Immature natural killer cell (primary cell): ENCODE results near the gene SLC50A1. TPM values are rescaled to one million over a fixed set of nuclear protein-coding genes. Genes with fewer than 3 reads are reported as not detected.

Experiments
- DNase-seq, 3 donors: peaks; one replicate each; pipeline ENCODE4 v3.0.0; 2022; ENCODE audit warnings: mixed read lengths in 1 of 3
- H3K27ac Mint-ChIP-seq, 6 donors: one replicate each; pipeline ENCODE4 v1.8.0; 2020; ENCODE audit warnings: mixed read lengths in 6 of 6, mild to moderate bottlenecking in 5 of 6, inconsistent platforms in 4 of 6, moderate library complexity in 3 of 6
- H3K27me3 Mint-ChIP-seq, 3 donors: one replicate each; pipeline ENCODE4 v1.8.0; 2020 to 2021; ENCODE audit warnings: low read depth in 3 of 3, mild to moderate bottlenecking in 3 of 3, mixed read lengths in 3 of 3, moderate library complexity in 3 of 3, inconsistent platforms in 1 of 3
- H3K36me3 Mint-ChIP-seq, 3 donors: one replicate each; pipeline ENCODE4 v1.8.0; 2020; ENCODE audit warnings: mixed read lengths in 3 of 3, inconsistent platforms in 2 of 3, mild to moderate bottlenecking in 2 of 3
- H3K4me1 Mint-ChIP-seq, 2 donors: one replicate each; pipeline ENCODE4 v1.8.0; 2020; ENCODE audit warnings: inconsistent platforms in 2 of 2, mild to moderate bottlenecking in 2 of 2, mixed read lengths in 2 of 2, moderate library complexity in 1 of 2
- H3K4me3 Mint-ChIP-seq, 5 donors: one replicate each; pipeline ENCODE4 v1.8.0; 2020; ENCODE audit warnings: mild to moderate bottlenecking in 5 of 5, mixed read lengths in 5 of 5, inconsistent platforms in 3 of 5, moderate library complexity in 3 of 5
- H3K9me3 Mint-ChIP-seq, 6 donors: one replicate each; pipeline ENCODE4 v1.8.0; 2020; ENCODE audit warnings: mild to moderate bottlenecking in 6 of 6, mixed read lengths in 6 of 6, inconsistent platforms in 4 of 6, moderate library complexity in 3 of 6
- polyA plus RNA-seq, 3 donors: library from polyadenylated mRNA; unstranded; fragments of 300-500 nt; fragmentation: Illumina TruSeq; gene quantifications; one replicate each; pipeline ENCODE4 v1.2.3, GENCODE V29; 2021

The SLC50A1 gene
- polyA plus RNA-seq, 3 donors from 2014 or later, result 59.5 to 120 (median 93.0) TPM

GRCh38 chr1:155172732-155173477, 37.3 kb downstream of the SLC50A1 start, which contains the start of gene KRTCAP2:
Gene KRTCAP2 (minus strand): TSS chr1:155173304. CDS start chr1:155173224, 80 bp downstream.
- DNase-seq, result peak; percentile 93 to 94 (median 93)
- peak within 1 kb of the TSS; percentile 96 to 100 (median 99) for H3K4me3 Mint-ChIP-seq
- H3K9me3 Mint-ChIP-seq, result no peaks in the 10 kb centered on the region
- peaks cover 5 to 20% (median 17%) of the 10 kb centered on the region in 3 donors for H3K27me3 Mint-ChIP-seq
- H3K4me1 Mint-ChIP-seq, result peaks cover 44 to 54% of the 10 kb centered on the region in 2 donors
- H3K36me3 Mint-ChIP-seq, result peaks cover 8 to 9% (median 9%) of the 10 kb centered on the region in 3 donors
- H3K27ac Mint-ChIP-seq, result peak within 1 kb of the TSS; percentile 97 to 99 (median 98)

GRCh38 chr1:155173478-155174323, 38.0 kb downstream of the SLC50A1 start, which contains the start of gene TRIM46:
Gene TRIM46 (plus strand): TSS chr1:155173849. CDS start chr1:155173967, 118 bp downstream.
- Mint-ChIP-seq H3K4me3 (peak within 1 kb of the TSS; percentile 96 to 100 (median 99)), H3K27ac (peak within 1 kb of the TSS; percentile 97 to 99 (median 98)), H3K4me1 (peaks cover 43 to 53% of the 10 kb centered on the region in 2 donors), H3K27me3 (peaks cover 5 to 19% (median 17%) of the 10 kb centered on the region in 3 donors), H3K36me3 (peaks cover 8 to 9% (median 9%) of the 10 kb centered on the region in 3 donors), H3K9me3 (no peaks in the 10 kb centered on the region)
- DNase-seq, result peak in 1 of 3 donors; percentile 45

- H3K36me3 Mint-ChIP-seq, result peaks cover under 1 to 2% (median under 1%) of the 10 kb centered on the region in 3 donors
- peaks cover 5 to 18% (median 17%) of the 10 kb centered on the region in 3 donors for H3K27me3 Mint-ChIP-seq
- peak overlapping the region; percentile 96 to 100 (median 99) for H3K4me3 Mint-ChIP-seq
- DNase-seq, result peak in 2 of 3 donors; percentile 23 to 29
- peak overlapping the region in 5 of 6 donors; percentile 48 to 97 (median 64) for H3K27ac Mint-ChIP-seq
- no peaks in the 10 kb centered on the region for H3K9me3 Mint-ChIP-seq
- H3K4me1 Mint-ChIP-seq, result peaks cover 43 to 46% of the 10 kb centered on the region in 2 donors
Observed at GRCh38 chr1:155174324-155175280, 39.0 kb downstream of the SLC50A1 start.

GRCh38 chr1:155175281-155175926, 39.8 kb downstream of the SLC50A1 start:
- H3K27ac Mint-ChIP-seq, result peak overlapping the region in 1 of 6 donors; percentile 5
- no peaks in the 10 kb centered on the region for H3K36me3 Mint-ChIP-seq
- DNase-seq, result no peak

GRCh38 chr1:155175927-155176371, 40.3 kb downstream of the SLC50A1 start:
- no peak overlapping the region for H3K4me3 Mint-ChIP-seq
- no peaks in the 10 kb centered on the region for H3K9me3 Mint-ChIP-seq
- peaks cover 5 to 17% (median 16%) of the 10 kb centered on the region in 3 donors for H3K27me3 Mint-ChIP-seq
- no peak overlapping the region for H3K27ac Mint-ChIP-seq
- no peaks in the 10 kb centered on the region for H3K36me3 Mint-ChIP-seq
- no peak for DNase-seq
- peaks cover 40 to 45% of the 10 kb centered on the region in 2 donors for H3K4me1 Mint-ChIP-seq

More at GRCh38 chr1:155175281-155175926, 39.8 kb downstream of the SLC50A1 start:
- Mint-ChIP-seq H3K4me1 (peaks cover 41 to 45% of the 10 kb centered on the region in 2 donors), H3K27me3 (peaks cover 5 to 17% (median 16%) of the 10 kb centered on the region in 3 donors), H3K4me3 (peak overlapping the region in 3 of 5 donors; percentile 46 to 65 (median 55)), H3K9me3 (no peaks in the 10 kb centered on the region)

GRCh38 chr1:155176544-155177071, 41.0 kb downstream of the SLC50A1 start:
- peaks cover 39 to 40% of the 10 kb centered on the region in 2 donors for H3K4me1 Mint-ChIP-seq
- peaks cover 5 to 17% (median 16%) of the 10 kb centered on the region in 3 donors for H3K27me3 Mint-ChIP-seq
- H3K27ac Mint-ChIP-seq, result peak overlapping the region in 2 of 6 donors; percentile 25 to 37

GRCh38 chr1:155177192-155177917, 41.7 kb downstream of the SLC50A1 start:
- Mint-ChIP-seq H3K27ac (no peak overlapping the region), H3K27me3 (peaks cover 5 to 17% (median 14%) of the 10 kb centered on the region in 3 donors), H3K9me3 (no peaks in the 10 kb centered on the region), H3K4me3 (no peak overlapping the region), H3K4me1 (peaks cover 32 to 33% of the 10 kb centered on the region in 2 donors), H3K36me3 (no peaks in the 10 kb centered on the region)
- no peak for DNase-seq

More at GRCh38 chr1:155176544-155177071, 41.0 kb downstream of the SLC50A1 start:
- Mint-ChIP-seq H3K4me3 (peak overlapping the region in 2 of 5 donors; percentile 3 to 17), H3K36me3 (no peaks in the 10 kb centered on the region), H3K9me3 (no peaks in the 10 kb centered on the region)
- peak; percentile 71 to 78 (median 72) for DNase-seq

GRCh38 chr1:155177918-155178281, 42.2 kb downstream of the SLC50A1 start:
- H3K27me3 Mint-ChIP-seq, result peaks cover 5 to 12% (median 10%) of the 10 kb centered on the region in 3 donors
- H3K27ac Mint-ChIP-seq, result no peak overlapping the region
- no peaks in the 10 kb centered on the region for H3K36me3 Mint-ChIP-seq
- DNase-seq, result no peak
- H3K4me3 Mint-ChIP-seq, result no peak overlapping the region
- H3K9me3 Mint-ChIP-seq, result no peaks in the 10 kb centered on the region
- peaks cover 28 to 29% of the 10 kb centered on the region in 2 donors for H3K4me1 Mint-ChIP-seq

- no peak overlapping the region for H3K27ac Mint-ChIP-seq
- H3K36me3 Mint-ChIP-seq, result no peaks in the 10 kb centered on the region
- H3K4me1 Mint-ChIP-seq, result peaks cover 21 to 22% of the 10 kb centered on the region in 2 donors
- H3K9me3 Mint-ChIP-seq, result no peaks in the 10 kb centered on the region
- H3K4me3 Mint-ChIP-seq, result no peak overlapping the region
- DNase-seq, result no peak
- H3K27me3 Mint-ChIP-seq, result peaks cover 0 to 7% (median 4%) of the 10 kb centered on the region in 3 donors
Observed at GRCh38 chr1:155178441-155179111, 42.9 kb downstream of the SLC50A1 start.

GRCh38 chr1:155179112-155180031, 43.7 kb downstream of the SLC50A1 start:
- H3K36me3 Mint-ChIP-seq, result no peaks in the 10 kb centered on the region
- H3K27me3 Mint-ChIP-seq, result peaks cover 0 to 5% (median 0%) of the 10 kb centered on the region in 3 donors
- H3K27ac Mint-ChIP-seq, result no peak overlapping the region
- peaks cover 15 to 16% of the 10 kb centered on the region in 2 donors for H3K4me1 Mint-ChIP-seq
- H3K4me3 Mint-ChIP-seq, result no peak overlapping the region
- DNase-seq, result no peak
- H3K9me3 Mint-ChIP-seq, result no peaks in the 10 kb centered on the region
